Activated CD8-positive, alpha-beta T cell treated with anti-CD3 and anti-CD28 coated beads for 36 hours (primary cell): ENCODE measurements around the gene ACVRL1. TPM values are rescaled to one million over a fixed set of nuclear protein-coding genes. Genes with fewer than 3 reads are reported as not detected.

Experiments
- ATAC-seq: fragments of 200-7000 bp; cut with Tn5 transposase; one replicate; pipeline ENCODE4 v1.10.0; 2021; ENCODE audit warnings: mild to moderate bottlenecking, moderate library complexity
- CTCF ChIA-PET: fragments of 350-600 bp; sonication (Branson Sonifier 250); formaldehyde crosslinking; loops from one replicate; lab custom pipeline; 2021; ENCODE audit warnings: antibody characterized with exemption; lab: Charles Lee
- POLR2A ChIA-PET: fragments of 350-600 bp; sonication (Branson Sonifier 250); formaldehyde crosslinking; loops from one replicate; lab custom pipeline; 2021; ENCODE audit warnings: antibody characterized with exemption; lab: Charles Lee
- DNase-seq: peaks from one replicate; pipeline ENCODE4 v3.0.0-alpha.2; 2020
- H3K27ac Mint-ChIP-seq: one replicate; pipeline ENCODE4 v1.8.0; 2021; ENCODE audit warnings: mild to moderate bottlenecking, mixed read lengths
- H3K27me3 Mint-ChIP-seq: one replicate; pipeline ENCODE4 v1.8.0; 2021; ENCODE audit warnings: mixed read lengths
- H3K36me3 Mint-ChIP-seq: one replicate; pipeline ENCODE4 v1.8.0; 2021; ENCODE audit warnings: low read depth, mixed read lengths
- H3K4me1 Mint-ChIP-seq: one replicate; pipeline ENCODE4 v1.8.0; 2021; ENCODE audit warnings: low read depth, mixed read lengths
- H3K4me3 Mint-ChIP-seq: one replicate; pipeline ENCODE4 v1.8.0; 2021; ENCODE audit warnings: mild to moderate bottlenecking, moderate library complexity, mixed read lengths
- H3K9me3 Mint-ChIP-seq: one replicate; pipeline ENCODE4 v1.8.0; 2021; ENCODE audit warnings: mixed read lengths
- CTCF ChIP-seq: fragments of 200-600 bp; IDR thresholded peaks from one replicate; pipeline ENCODE4 v1.8.0; 2022; ENCODE audit warnings: antibody characterized with exemption, mild to moderate bottlenecking
- intact Hi-C: fragments of 100-400 bp; cut with micrococcal nuclease; formaldehyde crosslinking; loops from one replicate; pipeline ENCODE4 v1.10.0; 2022
- total RNA-seq, 2 experiments: library from RNA; stranded (reverse); gene quantifications; one replicate each; pipeline ENCODE4 v1.2.3, GENCODE V29; 2021

The ACVRL1 gene
- total RNA-seq, 2 experiments from 2014 or later, result not detected

GRCh38 chr12:51873251-51873994, 33.9 kb upstream of the ACVRL1 start:
- no peaks in the 10 kb centered on the region for H3K36me3 Mint-ChIP-seq

GRCh38 chr12:51874000-51874399, 33.3 kb upstream of the ACVRL1 start:
- no peak for TF ChIP-seq CTCF
- Mint-ChIP-seq H3K4me3 (no peak overlapping the region), H3K36me3 (no peaks in the 10 kb centered on the region), H3K9me3 (no peaks in the 10 kb centered on the region), H3K27ac (no peak overlapping the region), H3K27me3 (peaks cover 16% of the 10 kb centered on the region), H3K4me1 (peaks cover 11% of the 10 kb centered on the region)
- ChIA-PET POLR2A (no interaction called here), CTCF (interaction anchor here (1.9 to 2.6 kb wide), 2 partner anchors 10 to 53 kb away, joined by 4 to 20 read pairs; no protein-coding TSS in a partner anchor)
- ATAC-seq, result no peak
- no peak for DNase-seq
- intact Hi-C loops, result no loop called here

More at GRCh38 chr12:51873251-51873994, 33.9 kb upstream of the ACVRL1 start:
- no peak for TF ChIP-seq CTCF
- no peak for ATAC-seq
- ChIA-PET CTCF (interaction anchor here (1.9 to 2.6 kb wide), 2 partner anchors 9 to 53 kb away, joined by 4 to 20 read pairs; no protein-coding TSS in a partner anchor), POLR2A (no interaction called here)
- DNase-seq, result no peak
- no peaks in the 10 kb centered on the region for H3K9me3 Mint-ChIP-seq
- H3K4me3 Mint-ChIP-seq, result no peak overlapping the region
- peaks cover 20% of the 10 kb centered on the region for H3K27me3 Mint-ChIP-seq
- intact Hi-C loops, result no loop called here
- no peak overlapping the region for H3K27ac Mint-ChIP-seq
- H3K4me1 Mint-ChIP-seq, result peaks cover 15% of the 10 kb centered on the region

- H3K27ac Mint-ChIP-seq, result no peak overlapping the region
- CTCF ChIA-PET, result interaction anchor here (0.6 to 2.6 kb wide), 34 partner anchors 8 to 455 kb away, joined by 3 to 21 read pairs (median 4); partner anchors contain the start of gene ACVRL1
- H3K27me3 Mint-ChIP-seq, result peaks cover 15% of the 10 kb centered on the region
- DNase-seq, result no peak
- POLR2A ChIA-PET, result no interaction called here
- peaks cover 11% of the 10 kb centered on the region for H3K4me1 Mint-ChIP-seq
- no peak overlapping the region for H3K4me3 Mint-ChIP-seq
- H3K36me3 Mint-ChIP-seq, result no peaks in the 10 kb centered on the region
- no peaks in the 10 kb centered on the region for H3K9me3 Mint-ChIP-seq
- no peak for ATAC-seq
- TF ChIP-seq CTCF, result no peak
- intact Hi-C loops, result no loop called here
Measured at GRCh38 chr12:51874486-51874885, 32.8 kb upstream of the ACVRL1 start.

GRCh38 chr12:51879102-51879501, 28.2 kb upstream of the ACVRL1 start:
- Mint-ChIP-seq H3K4me1 (no peaks in the 10 kb centered on the region), H3K4me3 (no peak overlapping the region), H3K36me3 (no peaks in the 10 kb centered on the region), H3K27ac (no peak overlapping the region), H3K27me3 (peaks cover 2% of the 10 kb centered on the region), H3K9me3 (no peaks in the 10 kb centered on the region)
- DNase-seq (no peak), ATAC-seq (no peak)
- POLR2A ChIA-PET, result interaction anchor here (1.0 kb wide), 1 partner anchor 12 kb away, joined by 3 read pairs; no protein-coding TSS in a partner anchor
- CTCF ChIA-PET, result interaction anchor here (0.9 to 1.6 kb wide), 5 partner anchors 55 to 247 kb away, joined by 3 to 7 read pairs (median 4); no protein-coding TSS in a partner anchor
- intact Hi-C loops, result no loop called here
- TF ChIP-seq CTCF, result no peak

- no peak for DNase-seq
- H3K27ac Mint-ChIP-seq, result no peak overlapping the region
- peaks cover 15% of the 10 kb centered on the region for H3K4me1 Mint-ChIP-seq
- TF ChIP-seq CTCF, result no peak
- ATAC-seq, result no peak
- H3K27me3 Mint-ChIP-seq, result peaks cover 3% of the 10 kb centered on the region
- peaks cover 7% of the 10 kb centered on the region for H3K9me3 Mint-ChIP-seq
- no peak overlapping the region for H3K4me3 Mint-ChIP-seq
- intact Hi-C loops, result no loop called here
- CTCF ChIA-PET, result interaction anchor here (3.7 kb wide), 1 partner anchor 8 kb away, joined by 21 read pairs; no protein-coding TSS in a partner anchor
- POLR2A ChIA-PET, result no interaction called here
- no peaks in the 10 kb centered on the region for H3K36me3 Mint-ChIP-seq
Measured at GRCh38 chr12:51883295-51883694, 24.0 kb upstream of the ACVRL1 start.
